Astrocyte (in vitro differentiated cells and primary cell): ENCODE results near the gene TLX2. TPM values are rescaled to one million over a fixed set of nuclear protein-coding genes. Genes with fewer than 3 reads are reported as not detected.

Experiments used
- DNase-seq: peaks from one replicate; pipeline ENCODE4 v3.0.0-alpha.2; 2010; ENCODE audit warnings: low read depth
- FAIRE-seq: peaks from 2 replicates; lab custom pipeline; 2011; peaks lifted over from hg19 to GRCh38; lab: Jason Lieb, UNC
- H2AFZ ChIP-seq: 2 replicates; pipeline ENCODE4 v1.6.0; 2012; ENCODE audit warnings: low read depth, low read length, inconsistent platforms
- H3K27ac ChIP-seq: 2 replicates; pipeline ENCODE4 v1.5.1; 2011; ENCODE audit warnings: low read depth, low read length, inconsistent platforms
- H3K27me3 ChIP-seq: 2 replicates; pipeline ENCODE4 v1.6.0; 2011; ENCODE audit warnings: low read length, inconsistent platforms; ENCODE audit not compliant: insufficient read depth
- H3K36me3 ChIP-seq: 2 replicates; pipeline ENCODE4 v1.5.1; 2011; ENCODE audit warnings: low read length, inconsistent platforms; ENCODE audit not compliant: insufficient read depth
- H3K4me1 ChIP-seq: 2 replicates; pipeline ENCODE4 v1.5.1; 2011; ENCODE audit warnings: low read length, inconsistent platforms; ENCODE audit not compliant: insufficient read depth
- H3K4me2 ChIP-seq: 2 replicates; pipeline ENCODE4 v1.6.0; 2012; ENCODE audit warnings: low read length, inconsistent platforms
- H3K4me3 ChIP-seq: 2 replicates; pipeline ENCODE4 v1.5.1; 2011; ENCODE audit warnings: low read depth, mild to moderate bottlenecking, low read length, inconsistent platforms; ENCODE audit not compliant: insufficient read depth
- H3K79me2 ChIP-seq: 2 replicates; pipeline ENCODE4 v1.6.0; 2012; ENCODE audit warnings: mild to moderate bottlenecking, low read length, inconsistent platforms; ENCODE audit not compliant: insufficient read depth
- H3K9ac ChIP-seq: 2 replicates; pipeline ENCODE4 v1.6.0; 2012; ENCODE audit warnings: mild to moderate bottlenecking, low read length, inconsistent platforms
- H3K9me3 ChIP-seq: 2 replicates; pipeline ENCODE4 v1.5.1; 2012; ENCODE audit warnings: low read depth, mild to moderate bottlenecking, low read length, inconsistent platforms; ENCODE audit not compliant: insufficient read depth
- H4K20me1 ChIP-seq: 2 replicates; pipeline ENCODE4 v1.6.0; 2012; ENCODE audit warnings: low read length, inconsistent platforms; ENCODE audit not compliant: insufficient read depth
- H3K27ac Mint-ChIP-seq: one replicate; pipeline ENCODE4 v1.8.0; 2021; ENCODE audit warnings: mild to moderate bottlenecking, mixed read lengths; ENCODE audit not compliant: unreplicated experiment
- H3K27me3 Mint-ChIP-seq: one replicate; pipeline ENCODE4 v1.8.0; 2021; ENCODE audit warnings: low read depth, mixed read lengths; ENCODE audit not compliant: unreplicated experiment
- H3K36me3 Mint-ChIP-seq: one replicate; pipeline ENCODE4 v1.8.0; 2021; ENCODE audit warnings: low read depth, mixed read lengths; ENCODE audit not compliant: unreplicated experiment
- H3K4me1 Mint-ChIP-seq: one replicate; pipeline ENCODE4 v1.8.0; 2021; ENCODE audit warnings: low read depth, mixed read lengths; ENCODE audit not compliant: unreplicated experiment
- H3K4me3 Mint-ChIP-seq: one replicate; pipeline ENCODE4 v1.8.0; 2021; ENCODE audit warnings: mild to moderate bottlenecking, moderate library complexity, mixed read lengths; ENCODE audit not compliant: unreplicated experiment
- H3K9me3 Mint-ChIP-seq: one replicate; pipeline ENCODE4 v1.8.0; 2021; ENCODE audit warnings: mild to moderate bottlenecking, mixed read lengths; ENCODE audit not compliant: unreplicated experiment
- EZH2 ChIP-seq: IDR thresholded peaks from 2 replicates; pipeline ENCODE4 v1.6.1; 2012; ENCODE audit warnings: mild to moderate bottlenecking, low read length, inconsistent platforms; ENCODE audit not compliant: insufficient read depth
- total RNA-seq: library from RNA; stranded (reverse); gene quantifications from 2 replicates; pipeline ENCODE4 v1.2.1, GENCODE V29; 2021
- TF ChIP-seq, protein P1 (sequence below): IDR thresholded peaks from 2 replicates; pipeline ENCODE4 v1.5.1; 2011; ENCODE audit warnings: low read depth, mild to moderate bottlenecking, inconsistent platforms, low read length, moderate library complexity; ENCODE audit not compliant: insufficient read depth

Gene TLX2
- total RNA-seq, 1 donor from 2014 or later = not detected

DNA sequence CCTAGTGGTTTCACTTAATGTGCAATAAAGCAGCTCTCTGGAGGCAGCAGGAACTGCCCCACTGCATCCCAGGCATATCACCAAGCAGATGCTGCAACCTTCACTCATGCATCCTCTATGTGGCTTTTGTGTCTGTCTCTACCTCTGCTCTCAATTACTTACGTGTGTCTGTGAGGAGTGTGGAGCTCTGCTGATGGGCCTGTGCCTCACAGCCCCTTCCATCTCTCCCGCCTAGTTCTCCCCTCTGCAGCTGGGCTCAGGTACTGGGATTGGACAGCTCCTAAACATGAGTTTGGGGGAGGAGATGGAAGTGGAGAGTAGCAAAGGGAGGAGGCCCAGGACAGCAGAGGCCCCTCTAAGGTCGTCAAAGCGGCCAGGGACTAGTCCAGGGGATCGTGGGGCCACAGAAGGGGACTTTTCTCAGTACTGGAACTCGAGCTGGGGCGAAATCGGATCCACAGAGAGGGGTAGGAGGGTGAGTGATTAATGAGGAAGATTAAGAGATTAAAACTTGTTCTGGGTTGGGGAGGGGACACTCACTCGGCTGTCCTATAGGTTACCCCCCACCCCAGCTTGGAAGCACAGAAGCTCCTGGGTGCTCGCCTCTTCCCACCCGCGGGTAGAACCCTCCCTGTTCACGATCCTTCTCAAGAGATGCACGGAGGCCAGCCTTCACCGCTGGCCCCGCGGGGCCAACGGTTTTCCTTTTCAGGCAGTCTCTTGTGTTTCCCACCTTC lies 12.7 kb upstream of the TLX2 start:
- peaks cover 25% of the 10 kb centered on the region for H3K4me1 Mint-ChIP-seq
- H3K4me3 ChIP-seq = no peak overlapping the region
- FAIRE-seq = no peak

DNA sequence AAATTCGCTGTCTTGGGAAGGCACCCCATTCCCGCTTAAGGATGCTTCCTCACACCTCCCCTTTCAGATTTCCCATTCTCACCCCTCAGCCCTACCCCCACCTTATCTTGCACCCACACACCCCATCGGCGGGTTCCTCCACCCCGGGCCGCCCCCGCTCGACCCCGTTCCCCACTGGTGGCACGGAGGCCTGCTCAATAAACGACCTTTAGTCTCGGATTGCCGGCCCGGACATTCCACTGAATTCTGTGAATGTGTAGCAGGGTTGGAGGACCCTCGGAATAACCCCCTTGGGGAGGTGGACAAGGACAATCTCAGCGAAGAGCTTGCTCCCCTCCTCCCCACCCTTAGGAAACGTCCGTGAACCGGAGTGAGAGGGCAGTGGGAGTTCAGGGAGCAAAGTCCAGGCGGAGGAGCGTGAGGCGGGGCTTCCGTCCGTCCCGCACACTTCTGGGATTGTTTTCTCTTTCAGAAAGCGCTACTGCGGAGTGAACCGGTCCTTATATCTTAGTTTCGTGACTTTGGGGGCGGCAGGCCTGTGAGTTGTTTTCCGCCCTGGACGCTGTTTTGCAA lies 12.0 kb upstream of the TLX2 start:
- Histone ChIP-seq H3K4me1 (peaks cover 58% of the 10 kb centered on the region), H3K9me3 (no peaks in the 10 kb centered on the region), H3K36me3 (peaks cover 4% of the 10 kb centered on the region), H3K27ac (no peak overlapping the region), H3K4me2 (peak overlapping the region; percentile 93), H3K79me2 (peaks cover 24% of the 10 kb centered on the region), H3K27me3 (peaks cover 39% of the 10 kb centered on the region), H3K4me3 (peak overlapping the region; percentile 61), H3K9ac (peak overlapping the region; percentile 83), H2AFZ (peak overlapping the region; percentile 86), H4K20me1 (peaks cover 7% of the 10 kb centered on the region)
- no peak for DNase-seq
- H3K27me3 Mint-ChIP-seq = peaks cover 51% of the 10 kb centered on the region
- peak overlapping the region; percentile 83 for H3K4me3 Mint-ChIP-seq
- peaks cover 29% of the 10 kb centered on the region for H3K4me1 Mint-ChIP-seq
- H3K36me3 Mint-ChIP-seq = peaks cover 12% of the 10 kb centered on the region
- no peak for TF ChIP-seq EZH2
- TF ChIP-seq, protein P1, sequence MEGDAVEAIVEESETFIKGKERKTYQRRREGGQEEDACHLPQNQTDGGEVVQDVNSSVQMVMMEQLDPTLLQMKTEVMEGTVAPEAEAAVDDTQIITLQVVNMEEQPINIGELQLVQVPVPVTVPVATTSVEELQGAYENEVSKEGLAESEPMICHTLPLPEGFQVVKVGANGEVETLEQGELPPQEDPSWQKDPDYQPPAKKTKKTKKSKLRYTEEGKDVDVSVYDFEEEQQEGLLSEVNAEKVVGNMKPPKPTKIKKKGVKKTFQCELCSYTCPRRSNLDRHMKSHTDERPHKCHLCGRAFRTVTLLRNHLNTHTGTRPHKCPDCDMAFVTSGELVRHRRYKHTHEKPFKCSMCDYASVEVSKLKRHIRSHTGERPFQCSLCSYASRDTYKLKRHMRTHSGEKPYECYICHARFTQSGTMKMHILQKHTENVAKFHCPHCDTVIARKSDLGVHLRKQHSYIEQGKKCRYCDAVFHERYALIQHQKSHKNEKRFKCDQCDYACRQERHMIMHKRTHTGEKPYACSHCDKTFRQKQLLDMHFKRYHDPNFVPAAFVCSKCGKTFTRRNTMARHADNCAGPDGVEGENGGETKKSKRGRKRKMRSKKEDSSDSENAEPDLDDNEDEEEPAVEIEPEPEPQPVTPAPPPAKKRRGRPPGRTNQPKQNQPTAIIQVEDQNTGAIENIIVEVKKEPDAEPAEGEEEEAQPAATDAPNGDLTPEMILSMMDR = no peak
- H3K9me3 Mint-ChIP-seq = no peaks in the 10 kb centered on the region
- no peak overlapping the region for H3K27ac Mint-ChIP-seq
- no peak for FAIRE-seq

More for the DNA sequence above, 12.7 kb upstream of the TLX2 start:
- Mint-ChIP-seq H3K9me3 (no peaks in the 10 kb centered on the region), H3K36me3 (peaks cover 9% of the 10 kb centered on the region), H3K4me3 (peak overlapping the region; percentile 83), H3K27me3 (peaks cover 57% of the 10 kb centered on the region), H3K27ac (no peak overlapping the region)
- peaks cover 7% of the 10 kb centered on the region for H4K20me1 ChIP-seq
- DNase-seq = no peak
- peaks cover 42% of the 10 kb centered on the region for H3K27me3 ChIP-seq
- H3K9ac ChIP-seq = no peak overlapping the region
- H2AFZ ChIP-seq = no peak overlapping the region
- peaks cover 17% of the 10 kb centered on the region for H3K79me2 ChIP-seq
- peaks cover 52% of the 10 kb centered on the region for H3K4me1 ChIP-seq
- H3K27ac ChIP-seq = no peak overlapping the region
- H3K9me3 ChIP-seq = no peaks in the 10 kb centered on the region
- peak overlapping the region; percentile 93 for H3K4me2 ChIP-seq
- peaks cover 4% of the 10 kb centered on the region for H3K36me3 ChIP-seq
- TF ChIP-seq, protein P1 = no peak
- TF ChIP-seq EZH2 = no peak
